EL (cell line): ENCODE data around the gene PNMA1.

ENCODE experiments used
- DNase-seq: peaks from one replicate; pipeline ENCODE4 v3.0.0-alpha.2; 2016

The PNMA1 gene

DNA sequence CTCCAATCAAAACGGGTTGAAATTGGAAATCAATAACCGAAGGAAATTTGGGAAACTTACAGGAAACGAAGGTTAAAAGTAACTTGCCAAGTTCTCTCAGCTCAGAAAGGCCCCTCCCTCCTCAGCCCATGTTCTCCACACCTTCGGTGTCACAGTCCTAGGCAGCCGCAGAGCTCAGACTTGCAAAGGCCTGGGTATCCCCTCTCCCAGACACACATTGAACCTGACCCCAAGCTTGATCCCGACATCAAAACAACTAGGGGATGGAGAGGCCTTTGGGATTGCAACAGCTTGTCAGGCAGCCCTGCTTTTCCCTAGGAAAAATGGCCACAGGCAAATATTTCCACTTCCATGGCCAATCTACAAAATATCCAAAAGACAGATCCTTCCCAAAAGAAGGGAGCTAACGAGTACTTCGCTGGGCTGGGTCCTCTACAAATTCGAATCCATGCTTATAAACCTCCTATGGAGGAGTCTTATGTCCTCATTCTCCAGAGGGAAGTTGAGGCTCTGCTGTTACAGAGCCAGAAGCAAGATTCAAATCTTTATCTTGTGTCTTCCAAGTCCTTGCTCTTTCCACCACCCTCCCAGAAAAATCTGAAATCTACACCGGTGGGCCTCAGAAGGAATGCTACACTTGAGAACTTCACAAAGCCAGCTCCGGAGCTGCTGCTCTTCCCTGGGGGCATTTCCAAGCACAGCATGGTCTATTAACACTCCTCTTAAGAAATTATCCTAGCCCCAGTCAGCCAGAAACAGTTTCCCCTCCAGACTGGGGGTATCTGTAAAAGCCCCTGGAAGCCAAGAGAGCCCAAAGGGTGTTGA, 35.7 kb upstream of the PNMA1 start:
- no peak for DNase-seq

DNA sequence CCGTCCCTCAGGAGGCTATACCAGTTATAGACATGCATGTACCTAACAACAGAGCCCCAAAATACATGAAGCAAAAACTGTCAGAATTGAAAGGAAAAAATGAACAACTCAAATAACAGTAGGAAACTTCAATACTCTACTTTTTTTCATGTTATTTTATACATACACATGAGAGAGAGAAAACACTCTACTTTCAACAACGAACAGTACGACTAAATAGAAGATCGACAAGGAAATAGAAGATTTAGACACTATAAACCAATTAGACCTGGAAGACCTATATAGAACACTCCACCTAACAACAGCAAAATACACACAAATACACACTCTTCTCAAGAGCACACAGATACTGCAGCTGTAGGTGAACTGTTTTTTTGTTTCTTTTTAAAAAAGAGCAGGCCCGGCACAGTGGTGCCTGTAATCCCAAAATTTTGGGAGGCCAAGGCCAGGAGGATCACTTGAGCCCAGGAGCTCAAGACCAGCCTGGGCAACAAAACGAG, 34.7 kb upstream of the PNMA1 start:
- no peak for DNase-seq

GRCh38 chr14:73747379-73748211, 33.4 kb upstream of the PNMA1 start:
- no peak for DNase-seq

- DNase-seq: no peak
Observed at GRCh38 chr14:73746520-73747378, 32.6 kb upstream of the PNMA1 start.

DNA sequence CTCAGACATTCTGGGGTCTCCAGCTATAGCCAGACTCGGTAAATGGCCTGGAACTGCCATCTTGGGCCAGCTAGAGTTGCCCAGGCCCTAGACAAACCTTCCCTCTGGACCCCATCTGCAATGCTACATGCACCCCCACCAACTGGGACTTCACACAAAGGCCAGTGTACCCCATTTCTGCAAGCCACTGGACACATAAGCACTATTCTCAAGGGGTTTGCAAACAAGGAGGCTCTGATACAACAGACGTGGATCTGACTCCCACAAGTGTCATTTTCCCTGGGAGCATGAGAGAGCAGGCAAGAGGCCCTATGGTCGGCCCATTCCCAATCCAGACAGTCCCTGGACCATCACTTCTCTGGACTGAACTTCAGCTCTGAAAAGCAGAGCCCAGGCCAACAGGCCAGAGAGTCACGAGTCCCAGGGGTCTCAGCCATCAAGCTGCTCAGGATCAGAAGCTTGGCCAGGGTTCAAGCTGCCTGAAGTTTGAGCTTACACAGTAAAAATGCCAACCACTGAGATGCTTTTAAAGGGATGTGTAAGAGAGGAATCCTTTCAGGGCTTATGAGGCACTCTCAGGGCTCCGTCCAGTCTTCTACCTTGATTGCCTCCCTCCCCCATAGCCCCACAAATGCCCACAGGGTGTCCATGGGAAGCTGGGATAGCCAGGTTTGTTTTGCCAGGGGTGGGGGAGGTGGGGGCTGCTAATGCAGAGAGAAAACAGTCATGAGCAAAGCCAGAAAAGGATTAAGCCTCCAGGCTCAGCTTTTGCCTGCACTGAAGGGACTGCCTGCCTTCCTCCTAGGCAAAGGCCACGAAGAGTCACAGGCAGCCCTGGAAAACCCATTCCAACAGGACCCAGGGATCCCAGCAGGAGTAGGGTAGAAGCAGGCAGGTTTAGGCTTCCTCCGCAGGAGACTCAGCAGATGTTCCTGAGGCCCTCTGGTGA, 31.7 kb upstream of the PNMA1 start:
- DNase-seq: no peak

- DNase-seq: no peak
Observed at GRCh38 chr14:73744874-73745529, 30.8 kb upstream of the PNMA1 start.

GRCh38 chr14:73744175-73744867, 30.1 kb upstream of the PNMA1 start:
- DNase-seq: no peak

DNA sequence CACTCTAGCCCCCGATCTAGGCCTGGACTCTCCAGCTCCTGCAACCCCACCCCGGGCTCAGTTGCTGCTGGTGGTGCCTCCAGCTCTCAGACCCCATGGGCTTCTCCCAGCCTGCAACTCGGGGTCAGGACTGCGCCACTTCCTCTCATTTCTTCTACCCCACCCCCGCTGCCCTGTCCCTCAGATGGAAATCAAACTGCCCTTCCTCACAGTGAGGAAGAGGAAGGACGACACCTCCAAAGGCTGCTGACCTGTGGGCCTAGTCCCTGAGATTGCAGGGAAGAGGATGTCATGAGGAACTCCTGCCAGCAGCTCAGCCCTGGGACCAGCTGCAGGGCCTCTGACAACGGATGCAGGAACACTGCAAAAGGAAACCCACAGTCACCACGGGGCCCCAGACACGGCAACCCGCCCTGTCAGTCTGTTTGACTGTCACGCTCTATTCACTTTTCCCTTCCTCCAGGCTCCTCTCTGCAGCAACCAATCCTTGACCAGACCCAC, 29.3 kb upstream of the PNMA1 start:
- no peak for DNase-seq

DNA sequence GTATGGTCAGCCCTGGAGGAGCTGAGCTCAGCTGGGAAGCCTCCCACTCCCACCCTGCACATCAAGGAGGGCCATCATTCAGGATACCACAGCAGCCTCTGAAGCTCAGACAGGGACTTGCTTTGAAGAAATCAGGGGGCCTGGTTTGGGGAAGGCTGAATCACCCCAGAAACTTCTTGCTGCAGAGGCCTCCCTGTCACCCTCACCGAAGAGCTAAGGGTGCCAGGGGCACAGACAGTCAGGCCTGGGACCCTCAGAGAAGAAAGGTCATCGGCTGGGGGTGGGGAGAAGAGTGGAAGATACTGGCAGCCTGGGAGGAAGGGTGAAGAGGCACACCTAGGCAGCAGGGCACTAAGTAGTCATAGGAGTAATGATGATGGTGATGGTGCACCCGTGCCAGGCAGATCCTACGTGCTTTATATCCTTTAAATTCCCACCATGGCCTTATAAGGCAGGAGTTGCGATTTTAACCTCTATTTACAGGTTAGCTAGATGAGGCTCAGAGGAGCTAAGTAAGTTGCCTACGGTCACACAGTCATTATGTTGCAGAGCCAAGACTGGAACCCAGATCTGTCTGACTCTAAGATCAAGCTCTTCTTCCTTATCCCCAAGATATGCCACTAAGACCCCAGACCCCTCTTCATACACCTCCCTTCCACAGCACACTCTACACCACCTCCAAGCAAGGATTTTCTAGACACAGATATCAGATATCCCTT, 28.5 kb upstream of the PNMA1 start:
- DNase-seq: no peak

DNA sequence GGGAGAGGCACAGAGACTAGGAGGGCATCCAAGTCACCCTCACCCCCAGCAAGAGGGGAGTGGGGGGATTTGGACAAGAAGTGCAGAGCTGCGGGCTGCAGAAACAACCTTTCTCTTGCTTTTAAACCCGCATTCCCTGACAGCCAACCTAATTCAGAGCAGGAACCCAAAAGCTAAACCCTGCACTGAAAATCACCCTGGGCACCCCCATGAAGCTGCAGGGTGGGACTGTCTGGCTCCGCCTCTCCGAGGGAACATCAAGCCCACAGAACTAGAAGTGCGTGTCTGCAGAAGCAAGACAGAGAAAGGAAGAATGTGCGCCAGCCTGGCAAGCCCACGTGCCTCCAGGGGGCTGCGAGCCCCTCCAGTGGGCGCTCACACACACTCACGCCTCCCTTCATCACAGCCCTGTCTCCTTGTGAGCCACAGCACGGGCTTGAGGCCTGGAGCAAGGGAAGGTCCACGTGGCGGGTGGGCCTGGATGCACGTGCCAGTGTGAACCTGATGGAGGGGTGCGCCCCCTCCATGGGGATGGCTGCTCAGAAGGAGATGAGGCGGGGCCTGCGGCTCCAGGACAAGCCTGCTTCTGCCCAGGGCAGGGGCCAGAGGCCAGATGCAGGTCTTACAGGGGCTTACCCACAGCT, 27.8 kb upstream of the PNMA1 start:
- peak; percentile 31 for DNase-seq

DNA sequence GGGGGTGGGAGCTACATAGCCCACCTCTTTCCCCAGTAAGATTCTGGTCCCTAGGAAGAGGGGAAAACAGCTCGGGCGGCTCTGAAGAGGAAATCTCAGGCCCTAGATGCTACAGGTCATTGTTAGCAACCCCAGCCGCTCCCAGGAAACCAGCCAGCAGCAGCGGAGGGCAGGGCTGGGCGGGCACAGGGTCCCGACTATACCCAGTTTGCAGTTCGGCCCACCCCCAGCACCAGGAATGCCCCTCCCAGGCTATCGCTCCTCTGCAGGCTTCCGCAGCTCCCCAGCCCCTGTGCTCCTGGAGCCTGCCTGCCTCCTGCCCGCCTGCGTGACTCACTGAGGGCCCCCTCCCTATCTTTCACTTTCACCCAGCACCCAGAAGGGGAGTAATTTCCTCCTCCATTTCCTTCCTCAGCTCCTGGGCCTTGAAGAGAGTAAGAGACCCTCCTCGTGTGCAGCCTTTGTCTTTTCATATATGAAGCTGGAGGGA, 27.2 kb upstream of the PNMA1 start:
- peak; percentile 91 for DNase-seq

DNA sequence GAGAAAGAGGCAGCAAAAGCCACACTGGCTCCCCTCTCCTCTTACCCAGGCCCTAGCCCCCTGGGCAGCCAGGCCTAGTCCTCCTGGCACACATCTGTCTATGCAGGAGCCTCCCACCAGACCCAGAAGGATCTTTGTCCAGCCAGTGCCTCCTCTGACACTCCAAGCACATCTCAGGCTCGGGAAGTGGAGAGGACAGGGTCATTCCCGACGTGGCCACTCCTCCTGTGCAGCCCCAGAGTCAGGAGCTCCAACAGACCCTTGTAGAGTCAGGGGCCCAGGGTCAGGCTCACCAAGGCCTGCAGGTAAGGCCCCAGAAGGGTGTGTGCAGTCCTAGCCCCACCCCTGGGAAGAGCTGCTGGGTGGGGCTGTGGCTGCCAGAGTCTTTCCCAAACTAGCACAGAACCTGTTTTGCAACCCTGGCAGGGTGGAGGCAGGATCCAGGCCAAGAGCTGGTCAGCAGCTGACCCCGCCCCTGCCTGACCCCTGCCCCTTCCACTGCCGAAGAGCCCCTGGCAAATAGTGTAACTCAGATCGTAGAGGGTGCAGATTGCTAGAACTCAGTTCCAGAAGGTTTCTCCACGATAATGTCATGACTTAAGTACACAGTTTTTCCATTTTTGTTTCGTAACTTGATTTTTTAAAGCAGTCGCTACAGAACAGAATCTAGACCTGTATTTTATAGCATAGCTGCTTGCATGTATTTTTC, 26.6 kb upstream of the PNMA1 start:
- peak; percentile 29 for DNase-seq

DNA sequence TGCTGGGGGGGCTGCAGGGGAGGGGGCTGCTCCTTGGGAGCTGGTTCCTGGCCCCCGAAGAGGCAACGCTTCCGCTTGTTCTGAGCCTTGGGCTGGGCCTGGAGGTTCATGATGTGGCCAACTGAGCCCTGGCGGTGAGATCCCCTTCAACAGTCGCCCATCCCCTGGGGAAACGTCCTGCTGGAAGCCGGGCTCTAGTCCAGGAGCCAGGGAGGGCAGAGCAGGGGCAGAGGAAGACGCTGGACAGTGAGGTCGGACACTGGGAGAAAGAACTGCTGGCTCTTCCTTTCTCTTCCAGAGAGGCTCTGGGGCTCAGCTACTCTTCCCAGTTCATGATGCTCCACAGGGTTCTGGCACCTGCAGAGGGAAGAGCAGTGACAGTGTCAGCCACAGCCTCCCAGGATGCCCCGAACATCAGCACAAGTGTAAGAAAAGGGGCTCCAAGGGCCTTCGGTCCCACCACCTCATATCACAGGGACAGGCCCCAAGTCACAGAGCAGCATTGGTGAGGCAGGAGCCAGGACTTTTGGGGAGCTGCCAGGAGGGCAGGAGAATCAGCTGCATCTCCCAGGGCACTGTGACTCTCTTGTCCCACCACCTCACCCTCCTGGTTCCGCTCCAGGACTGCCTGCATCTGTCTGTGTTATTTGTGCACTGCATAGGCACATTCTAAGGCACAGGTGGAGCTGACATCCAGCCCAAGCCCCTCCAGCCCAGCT, 25.9 kb upstream of the PNMA1 start:
- no peak for DNase-seq

DNA sequence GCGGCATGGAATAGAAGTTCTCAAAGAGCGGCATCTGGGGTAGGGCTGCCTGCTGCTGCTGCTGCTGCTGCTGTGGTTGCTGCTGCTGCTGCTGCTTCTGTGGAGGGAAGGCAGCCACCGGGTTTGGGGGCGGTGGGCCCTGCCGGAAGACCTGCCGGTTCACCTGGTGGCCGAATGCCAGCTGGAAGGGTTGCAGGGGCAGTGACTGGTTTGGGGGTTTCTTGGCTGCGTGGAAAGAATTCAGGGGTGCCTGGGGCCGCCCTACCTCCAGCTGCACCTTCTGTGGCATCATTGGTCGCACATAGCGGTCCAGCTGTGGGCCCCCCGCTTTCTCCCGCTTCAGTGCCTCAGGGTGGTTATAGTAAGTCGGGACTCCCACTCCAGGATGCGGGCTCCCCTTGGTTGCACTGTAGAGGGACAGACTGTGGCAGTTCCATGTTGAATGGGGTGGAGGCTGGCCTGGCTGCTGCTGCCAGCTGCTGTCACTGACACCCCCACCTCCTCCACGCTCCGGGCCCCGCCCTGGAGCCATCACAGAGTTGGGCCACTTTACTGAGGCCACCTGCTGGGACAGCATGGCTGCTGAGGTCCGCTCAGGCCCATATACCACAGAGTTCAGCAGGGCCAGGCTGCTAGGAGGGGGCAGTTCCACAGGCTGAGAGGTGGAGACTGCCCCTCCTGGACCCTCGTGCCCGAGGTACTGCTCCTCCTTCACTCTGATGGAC, 25.2 kb upstream of the PNMA1 start:
- DNase-seq: no peak

DNA sequence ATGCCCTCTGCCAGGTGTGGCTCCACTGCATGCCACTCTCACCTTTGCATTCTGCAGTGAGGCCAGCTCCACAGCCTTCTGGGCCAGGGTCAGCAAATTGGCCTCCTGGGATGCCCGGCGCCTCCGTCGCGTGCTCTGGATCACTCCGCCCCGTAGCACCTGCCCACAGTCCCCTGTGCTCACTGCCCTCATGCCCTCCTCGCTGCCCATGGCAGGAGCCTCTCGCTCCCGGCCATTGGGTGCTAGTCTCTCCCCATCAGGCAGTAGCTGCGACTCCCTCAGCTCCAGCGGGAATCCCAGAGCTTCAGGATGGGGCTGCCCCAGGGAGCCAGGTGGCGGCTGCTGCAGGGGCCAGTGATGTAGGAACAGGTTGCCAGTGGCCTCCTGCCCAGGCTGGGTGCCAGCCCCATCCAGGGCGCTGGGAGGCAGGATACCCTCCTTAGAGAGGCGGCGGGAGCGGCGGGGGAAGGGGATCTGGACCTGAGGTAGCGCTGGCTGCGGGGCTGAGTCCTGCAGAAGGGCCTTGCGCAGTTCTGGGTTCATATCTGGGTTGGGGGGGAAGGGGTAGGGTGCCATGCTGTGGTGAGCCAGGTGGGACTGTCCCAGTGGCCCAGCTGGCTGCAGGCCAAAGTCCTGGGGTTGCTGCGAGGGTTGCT, 24.5 kb upstream of the PNMA1 start:
- DNase-seq: no peak

DNA sequence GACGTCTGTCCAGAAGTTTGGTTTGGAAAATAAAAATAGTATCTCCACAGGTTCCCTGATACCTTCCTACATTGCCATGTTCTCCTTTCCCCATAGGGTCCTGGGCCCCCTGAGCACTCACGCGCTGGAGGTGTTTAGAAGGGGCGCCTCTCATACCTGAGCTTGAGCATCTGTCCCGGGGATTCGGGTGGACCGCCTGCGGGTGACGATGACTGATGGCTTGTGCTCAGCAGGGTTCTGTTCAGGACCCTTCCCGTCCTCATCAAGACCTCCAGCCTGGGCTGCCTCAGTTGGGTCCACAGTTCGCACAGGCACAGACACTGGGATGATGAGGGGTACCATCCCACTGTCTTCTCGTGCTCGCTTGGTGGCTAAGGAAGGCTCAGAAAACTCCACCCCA, 22.7 kb upstream of the PNMA1 start:
- no peak for DNase-seq
